Lower lobe of right lung (tissue), 2 donors: ENCODE measurements around the gene CASZ1. TPM values are rescaled to one million over a fixed set of nuclear protein-coding genes. Genes with fewer than 3 reads are reported as not detected.

Experiments used
- ATAC-seq, 2 donors: fragments of 200-7000 bp; cut with Tn5 transposase; one replicate each; pipeline ENCODE4 v1.9.1; 2020 to 2022; ENCODE audit warnings: mild to moderate bottlenecking in 2 of 2, moderate library complexity in 2 of 2
- DNase-seq: peaks from one replicate; pipeline ENCODE4 v3.0.0-alpha.2; 2020
- H3K27ac ChIP-seq: fragments of 200-600 bp; one replicate; pipeline ENCODE4 v1.8.0; 2022
- H3K27me3 ChIP-seq: fragments of 200-600 bp; one replicate; pipeline ENCODE4 v1.8.0; 2022; ENCODE audit warnings: low read depth
- H3K36me3 ChIP-seq: fragments of 200-600 bp; one replicate; pipeline ENCODE4 v1.8.0; 2022; ENCODE audit warnings: mild to moderate bottlenecking
- H3K4me1 ChIP-seq: fragments of 200-600 bp; one replicate; pipeline ENCODE4 v1.8.0; 2022
- H3K4me3 ChIP-seq: fragments of 200-600 bp; one replicate; pipeline ENCODE4 v1.8.0; 2022; ENCODE audit warnings: mild to moderate bottlenecking
- H3K9me3 ChIP-seq: fragments of 200-600 bp; one replicate; pipeline ENCODE4 v1.8.0; 2022
- CTCF ChIP-seq: fragments of 200-600 bp; IDR thresholded peaks from one replicate; pipeline ENCODE4 v1.8.0; 2022; ENCODE audit warnings: antibody characterized with exemption, mild to moderate bottlenecking
- intact Hi-C: fragments of 100-400 bp; cut with DNase I; formaldehyde crosslinking; loops from one replicate; pipeline ENCODE4 v1.11.0; 2022
- total RNA-seq: library from RNA; stranded (reverse); fragmentation: NEBNext Ultra II Directional; extraction: Animal tissue kit (Norgen Biotek cat#: 25700); gene quantifications from one replicate; pipeline ENCODE4 v1.2.1, GENCODE V29; 2021
- donor health status: DM: no; HTN: yes; CAD: no; lungs with severe emphysema.

Gene CASZ1
- total RNA-seq, 1 donor from 2014 or later: 47.5 TPM

- intact Hi-C loops: no loop called here
- TF ChIP-seq CTCF: no peak
- DNase-seq (no peak), ATAC-seq (no peak)
- no peaks in the 10 kb centered on the region for H3K9me3 ChIP-seq
- peak overlapping the region; percentile 79 for H3K27ac ChIP-seq
- H3K27me3 ChIP-seq: no peaks in the 10 kb centered on the region
- H3K4me3 ChIP-seq: peak overlapping the region; percentile 3
- H3K4me1 ChIP-seq: peaks cover 99% of the 10 kb centered on the region
- no peaks in the 10 kb centered on the region for H3K36me3 ChIP-seq
Measured at GRCh38 chr1:10678852-10679251, 117.6 kb downstream of the CASZ1 start.

- intact Hi-C loops: no loop called here
- no peak for TF ChIP-seq CTCF
- H3K27me3 ChIP-seq: no peaks in the 10 kb centered on the region
- H3K4me1 ChIP-seq: peaks cover 97% of the 10 kb centered on the region
- no peaks in the 10 kb centered on the region for H3K9me3 ChIP-seq
- H3K27ac ChIP-seq: peak overlapping the region; percentile 79
- H3K36me3 ChIP-seq: no peaks in the 10 kb centered on the region
- H3K4me3 ChIP-seq: no peak overlapping the region
- ATAC-seq (no peak), DNase-seq (no peak)
Measured at GRCh38 chr1:10678402-10678801, 118.0 kb downstream of the CASZ1 start.

- no peaks in the 10 kb centered on the region for H3K27me3 ChIP-seq
- no peak for DNase-seq
- no peaks in the 10 kb centered on the region for H3K36me3 ChIP-seq
- no peaks in the 10 kb centered on the region for H3K9me3 ChIP-seq
- peaks cover 96% of the 10 kb centered on the region for H3K4me1 ChIP-seq
- peak in 1 of 2 donors; percentile 18 for ATAC-seq
- no peak for TF ChIP-seq CTCF
- intact Hi-C loops: no loop called here
- no peak overlapping the region for H3K4me3 ChIP-seq
- peak overlapping the region; percentile 79 for H3K27ac ChIP-seq
Measured at GRCh38 chr1:10677491-10678391, 118.7 kb downstream of the CASZ1 start.

GRCh38 chr1:10676963-10677362, 119.5 kb downstream of the CASZ1 start:
- ATAC-seq: no peak
- no peak for DNase-seq
- Histone ChIP-seq H3K4me3 (no peak overlapping the region), H3K27me3 (no peaks in the 10 kb centered on the region), H3K36me3 (no peaks in the 10 kb centered on the region), H3K4me1 (peaks cover 95% of the 10 kb centered on the region), H3K27ac (peak overlapping the region; percentile 79), H3K9me3 (no peaks in the 10 kb centered on the region)
- no peak for TF ChIP-seq CTCF
- intact Hi-C loops: no loop called here

- DNase-seq (no peak), ATAC-seq (no peak)
- Histone ChIP-seq H3K36me3 (no peaks in the 10 kb centered on the region), H3K27ac (peak overlapping the region; percentile 79), H3K27me3 (no peaks in the 10 kb centered on the region), H3K4me3 (peak overlapping the region; percentile 6), H3K9me3 (no peaks in the 10 kb centered on the region), H3K4me1 (peaks cover 83% of the 10 kb centered on the region)
- intact Hi-C loops: no loop called here
- no peak for TF ChIP-seq CTCF
Measured at GRCh38 chr1:10675813-10676212, 120.6 kb downstream of the CASZ1 start.
